Measurements from ENCODE around the gene PRUNE2. TPM values are rescaled to one million over a fixed set of nuclear protein-coding genes. Genes with fewer than 3 reads are reported as not detected.

PRUNE2 gene
- total RNA-seq, 4 donors from 2014 or later, result 586 to 728 (median 654) TPM

DNA sequence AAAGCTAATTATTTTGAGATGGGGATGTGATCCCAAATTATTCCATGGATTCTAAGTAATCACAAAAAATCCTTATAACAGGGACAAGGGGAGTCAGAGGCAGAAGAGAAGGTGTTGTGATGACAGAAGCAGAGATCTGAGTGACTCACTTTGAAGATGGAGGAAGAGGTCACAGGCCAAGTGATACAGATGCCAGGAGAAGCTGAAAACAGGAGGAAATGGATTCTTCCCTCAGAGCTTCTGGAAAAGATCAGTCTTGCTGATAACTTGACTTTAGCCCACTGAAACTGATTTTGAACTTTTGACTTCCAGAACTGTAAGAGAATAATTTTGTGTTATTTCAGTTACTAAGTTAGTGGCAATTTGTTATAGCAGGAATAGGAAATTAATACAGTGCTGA lies 341.6 kb downstream of the PRUNE2 start:
- Histone ChIP-seq H3K9me3 (no peaks in the 10 kb centered on the region), H3K4me1 (peaks cover 0 to 18% (median 4%) of the 10 kb centered on the region in 4 donors), H3K27ac (replicated peaks in 1 of 4) (no peak overlapping the region), H3K27me3 (no peaks in the 10 kb centered on the region), H3K36me3 (no peaks in the 10 kb centered on the region), H3K4me3 (no peak overlapping the region)
- DNase-seq (ENCODE audit: extremely low spot score), result no peak
- intact Hi-C loops (cut with DNase I), result no loop called here
- TF ChIP-seq EP300 (IDR thresholded peaks at IDR 0.05) (no peak), POLR2A (IDR thresholded peaks at IDR 0.05; ENCODE audit: low read depth) (no peak), POLR2AphosphoS5 (IDR thresholded peaks at IDR 0.05) (no peak)
- TF ChIP-seq, protein P1, sequence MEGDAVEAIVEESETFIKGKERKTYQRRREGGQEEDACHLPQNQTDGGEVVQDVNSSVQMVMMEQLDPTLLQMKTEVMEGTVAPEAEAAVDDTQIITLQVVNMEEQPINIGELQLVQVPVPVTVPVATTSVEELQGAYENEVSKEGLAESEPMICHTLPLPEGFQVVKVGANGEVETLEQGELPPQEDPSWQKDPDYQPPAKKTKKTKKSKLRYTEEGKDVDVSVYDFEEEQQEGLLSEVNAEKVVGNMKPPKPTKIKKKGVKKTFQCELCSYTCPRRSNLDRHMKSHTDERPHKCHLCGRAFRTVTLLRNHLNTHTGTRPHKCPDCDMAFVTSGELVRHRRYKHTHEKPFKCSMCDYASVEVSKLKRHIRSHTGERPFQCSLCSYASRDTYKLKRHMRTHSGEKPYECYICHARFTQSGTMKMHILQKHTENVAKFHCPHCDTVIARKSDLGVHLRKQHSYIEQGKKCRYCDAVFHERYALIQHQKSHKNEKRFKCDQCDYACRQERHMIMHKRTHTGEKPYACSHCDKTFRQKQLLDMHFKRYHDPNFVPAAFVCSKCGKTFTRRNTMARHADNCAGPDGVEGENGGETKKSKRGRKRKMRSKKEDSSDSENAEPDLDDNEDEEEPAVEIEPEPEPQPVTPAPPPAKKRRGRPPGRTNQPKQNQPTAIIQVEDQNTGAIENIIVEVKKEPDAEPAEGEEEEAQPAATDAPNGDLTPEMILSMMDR (IDR thresholded peaks at IDR 0.05), result no peak

DNA sequence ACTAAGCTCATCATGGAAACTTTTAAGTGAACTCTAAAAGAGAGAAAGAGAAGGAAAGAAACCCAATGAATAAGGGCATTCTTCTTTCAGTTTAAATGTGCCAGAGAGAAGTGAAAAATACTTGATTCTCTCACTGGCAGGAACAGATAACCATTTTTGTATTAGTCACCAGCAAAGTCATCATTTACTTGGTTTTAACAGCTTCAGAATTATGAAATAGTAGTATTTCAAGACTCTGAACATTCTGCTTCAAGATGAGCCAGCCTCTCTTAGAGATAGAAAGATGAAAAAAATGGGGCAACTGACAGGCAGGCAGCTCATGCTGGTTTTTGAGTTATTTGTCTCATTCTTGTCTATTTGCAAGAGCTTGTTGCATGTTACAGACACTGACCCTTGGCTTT lies 343.4 kb downstream of the PRUNE2 start:
- no peaks in the 10 kb centered on the region for H3K36me3 ChIP-seq
- no peaks in the 10 kb centered on the region for H3K27me3 ChIP-seq
- no peak for DNase-seq (ENCODE audit: extremely low spot score)
- no peaks in the 10 kb centered on the region for H3K9me3 ChIP-seq
- intact Hi-C loops (cut with DNase I), result no loop called here
- H3K27ac ChIP-seq (replicated peaks in 1 of 4), result peak overlapping the region in 1 of 4 donors; percentile 3
- TF ChIP-seq, protein P1 (IDR thresholded peaks at IDR 0.05), result no peak
- TF ChIP-seq POLR2A (IDR thresholded peaks at IDR 0.05; ENCODE audit: low read depth) (no peak), EP300 (IDR thresholded peaks at IDR 0.05) (no peak), POLR2AphosphoS5 (IDR thresholded peaks at IDR 0.05) (no peak)
- peaks cover 0 to 18% (median 4%) of the 10 kb centered on the region in 4 donors for H3K4me1 ChIP-seq
- no peak overlapping the region for H3K4me3 ChIP-seq

DNA sequence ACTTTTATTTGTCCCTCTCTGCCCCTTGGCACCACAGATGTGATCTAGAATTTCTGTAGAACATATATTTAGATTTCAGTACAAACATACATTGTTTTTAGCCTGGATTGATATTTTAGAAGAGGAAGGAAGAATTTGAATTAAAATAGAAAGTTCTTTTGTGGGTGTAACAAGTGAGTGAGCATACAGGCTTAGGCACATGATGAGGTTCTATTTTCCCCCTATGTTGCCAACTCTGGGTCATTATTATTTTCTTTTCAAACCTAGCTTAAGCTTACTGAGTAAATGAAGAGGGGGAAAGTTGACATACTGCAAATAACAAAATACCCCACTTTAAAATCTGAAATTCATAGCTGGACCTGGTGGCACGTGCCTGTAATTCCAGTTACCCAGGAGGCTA lies 344.0 kb downstream of the PRUNE2 start:
- TF ChIP-seq EP300 (IDR thresholded peaks at IDR 0.05) (no peak), POLR2A (IDR thresholded peaks at IDR 0.05; ENCODE audit: low read depth) (no peak), POLR2AphosphoS5 (IDR thresholded peaks at IDR 0.05) (no peak)
- TF ChIP-seq, protein P1 (IDR thresholded peaks at IDR 0.05), result no peak
- no peaks in the 10 kb centered on the region for H3K9me3 ChIP-seq
- 78% methylated on average over 1 of the region's 1 CpG for WGBS
- no peak for DNase-seq (ENCODE audit: extremely low spot score)
- H3K27ac ChIP-seq (replicated peaks in 1 of 4), result peak overlapping the region in 1 of 4 donors; percentile 35
- intact Hi-C loops (cut with DNase I), result no loop called here
- H3K4me1 ChIP-seq, result peaks cover 0 to 18% (median 4%) of the 10 kb centered on the region in 4 donors
- H3K4me3 ChIP-seq, result no peak overlapping the region
- H3K36me3 ChIP-seq, result no peaks in the 10 kb centered on the region
- H3K27me3 ChIP-seq, result no peaks in the 10 kb centered on the region

Small RNA genes within 50 kb of the gene (small RNA-seq; reads per million reads assigned to genes)
- gene AL359314.1, result 0 reads per million in 3 donors

Other genes with a start within 250 kb of the PRUNE2 start
- gene PCA3, start 141.7 kb downstream of the PRUNE2 start, total RNA-seq, result 1 to 10 TPM in 1 of 4 donors, under 1 TPM in 2, not detected in 1; under 0.01 to 1.0 (median 0.65) TPM
- gene FOXB2, start 113.5 kb upstream of the PRUNE2 start, total RNA-seq, result not detected